ENCODE data around the gene RND3.

- TF ChIP-seq ZBTB10 (CRISPR knock-in tag; IDR thresholded peaks at IDR 0.05; ENCODE audit: borderline replicate concordance) (no peak), ATF1 (CRISPR knock-in tag; IDR thresholded peaks at IDR 0.05) (no peak), TFE3 (CRISPR knock-in tag; IDR thresholded peaks at IDR 0.05) (no peak), ZNF326 (CRISPR knock-in tag; IDR thresholded peaks at IDR 0.05; ENCODE audit: borderline replicate concordance) (no peak), STAG1 (CRISPR knock-in tag; IDR thresholded peaks at IDR 0.05) (no peak), STAT6 (CRISPR knock-in tag; IDR thresholded peaks at IDR 0.05; ENCODE audit: borderline replicate concordance) (no peak), ESRRA (CRISPR knock-in tag; IDR thresholded peaks at IDR 0.05; ENCODE audit: low read depth) (no peak)
- TF ChIP-seq, protein P1, sequence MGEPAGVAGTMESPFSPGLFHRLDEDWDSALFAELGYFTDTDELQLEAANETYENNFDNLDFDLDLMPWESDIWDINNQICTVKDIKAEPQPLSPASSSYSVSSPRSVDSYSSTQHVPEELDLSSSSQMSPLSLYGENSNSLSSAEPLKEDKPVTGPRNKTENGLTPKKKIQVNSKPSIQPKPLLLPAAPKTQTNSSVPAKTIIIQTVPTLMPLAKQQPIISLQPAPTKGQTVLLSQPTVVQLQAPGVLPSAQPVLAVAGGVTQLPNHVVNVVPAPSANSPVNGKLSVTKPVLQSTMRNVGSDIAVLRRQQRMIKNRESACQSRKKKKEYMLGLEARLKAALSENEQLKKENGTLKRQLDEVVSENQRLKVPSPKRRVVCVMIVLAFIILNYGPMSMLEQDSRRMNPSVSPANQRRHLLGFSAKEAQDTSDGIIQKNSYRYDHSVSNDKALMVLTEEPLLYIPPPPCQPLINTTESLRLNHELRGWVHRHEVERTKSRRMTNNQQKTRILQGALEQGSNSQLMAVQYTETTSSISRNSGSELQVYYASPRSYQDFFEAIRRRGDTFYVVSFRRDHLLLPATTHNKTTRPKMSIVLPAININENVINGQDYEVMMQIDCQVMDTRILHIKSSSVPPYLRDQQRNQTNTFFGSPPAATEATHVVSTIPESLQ (CRISPR knock-in tag; conservative IDR thresholded peaks at IDR 0.05), result no peak
- TF ChIP-seq, protein P2, sequence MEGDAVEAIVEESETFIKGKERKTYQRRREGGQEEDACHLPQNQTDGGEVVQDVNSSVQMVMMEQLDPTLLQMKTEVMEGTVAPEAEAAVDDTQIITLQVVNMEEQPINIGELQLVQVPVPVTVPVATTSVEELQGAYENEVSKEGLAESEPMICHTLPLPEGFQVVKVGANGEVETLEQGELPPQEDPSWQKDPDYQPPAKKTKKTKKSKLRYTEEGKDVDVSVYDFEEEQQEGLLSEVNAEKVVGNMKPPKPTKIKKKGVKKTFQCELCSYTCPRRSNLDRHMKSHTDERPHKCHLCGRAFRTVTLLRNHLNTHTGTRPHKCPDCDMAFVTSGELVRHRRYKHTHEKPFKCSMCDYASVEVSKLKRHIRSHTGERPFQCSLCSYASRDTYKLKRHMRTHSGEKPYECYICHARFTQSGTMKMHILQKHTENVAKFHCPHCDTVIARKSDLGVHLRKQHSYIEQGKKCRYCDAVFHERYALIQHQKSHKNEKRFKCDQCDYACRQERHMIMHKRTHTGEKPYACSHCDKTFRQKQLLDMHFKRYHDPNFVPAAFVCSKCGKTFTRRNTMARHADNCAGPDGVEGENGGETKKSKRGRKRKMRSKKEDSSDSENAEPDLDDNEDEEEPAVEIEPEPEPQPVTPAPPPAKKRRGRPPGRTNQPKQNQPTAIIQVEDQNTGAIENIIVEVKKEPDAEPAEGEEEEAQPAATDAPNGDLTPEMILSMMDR (CRISPR knock-in tag; IDR thresholded peaks at IDR 0.05), result no peak
Measured at GRCh38 chr2:150526006-150526405, 38.5 kb upstream of the RND3 start.

Measured in HepG2 (cell line).